ENCODE data around the gene POLA2.
"Not testable (repeated sequence)": the region's sequence is repeated elsewhere in the genome, so short reads cannot be mapped to it uniquely, and the experiment has no call there.

POLA2 gene

GRCh38 chr11:65261591-65262380 lies at the start of gene POLA2:
TSS of gene POLA2 (plus strand) at chr11:65261962. CDS start at chr11:65262293, 331 bp downstream.
- DNase-seq (ENCODE audit: low read depth in 1 of 2, low spot score in 1 of 2): peak; percentile 94 to 96

- no peak for DNase-seq (ENCODE audit: low read depth in 1 of 2, low spot score in 1 of 2)
Observed at GRCh38 chr11:65212226-65212801, 49.4 kb upstream of the POLA2 start.

GRCh38 chr11:65213322-65214211 lies 48.2 kb upstream of the POLA2 start:
- DNase-seq (ENCODE audit: low read depth in 1 of 2, low spot score in 1 of 2): no peak

GRCh38 chr11:65214212-65214845 lies 47.4 kb upstream of the POLA2 start:
- no peak for DNase-seq (ENCODE audit: low read depth in 1 of 2, low spot score in 1 of 2)

- DNase-seq (ENCODE audit: low read depth in 1 of 2, low spot score in 1 of 2): no peak
Observed at GRCh38 chr11:65215441-65216076, 46.2 kb upstream of the POLA2 start.

GRCh38 chr11:65216830-65217229 lies 44.9 kb upstream of the POLA2 start:
- DNase-seq (ENCODE audit: low read depth in 1 of 2, low spot score in 1 of 2): no peak

GRCh38 chr11:65217441-65218423 lies 44.0 kb upstream of the POLA2 start:
- DNase-seq (ENCODE audit: low read depth in 1 of 2, low spot score in 1 of 2): no peak

GRCh38 chr11:65218446-65218845 lies 43.3 kb upstream of the POLA2 start:
- no peak for DNase-seq (ENCODE audit: low read depth in 1 of 2, low spot score in 1 of 2)

GRCh38 chr11:65219930-65220213 lies 41.9 kb upstream of the POLA2 start:
- DNase-seq (ENCODE audit: low read depth in 1 of 2, low spot score in 1 of 2): no peak

- no peak for DNase-seq (ENCODE audit: low read depth in 1 of 2, low spot score in 1 of 2)
Observed at GRCh38 chr11:65221026-65221425, 40.7 kb upstream of the POLA2 start.

- no peak for DNase-seq (ENCODE audit: low read depth in 1 of 2, low spot score in 1 of 2)
Observed at GRCh38 chr11:65223011-65223410, 38.8 kb upstream of the POLA2 start.

GRCh38 chr11:65224930-65225278 lies 36.9 kb upstream of the POLA2 start:
- no peak for DNase-seq (ENCODE audit: low read depth in 1 of 2, low spot score in 1 of 2)

GRCh38 chr11:65225279-65226102 lies 36.3 kb upstream of the POLA2 start:
- DNase-seq (ENCODE audit: low read depth in 1 of 2, low spot score in 1 of 2): peak; percentile 25 to 49

- DNase-seq (ENCODE audit: low read depth in 1 of 2, low spot score in 1 of 2): no peak
Observed at GRCh38 chr11:65226103-65226442, 35.7 kb upstream of the POLA2 start.

- DNase-seq (ENCODE audit: low read depth in 1 of 2, low spot score in 1 of 2): no peak
Observed at GRCh38 chr11:65227879-65228278, 33.9 kb upstream of the POLA2 start.

GRCh38 chr11:65236194-65237059 lies 25.3 kb upstream of the POLA2 start:
- no peak for DNase-seq (ENCODE audit: low read depth in 1 of 2, low spot score in 1 of 2)

GRCh38 chr11:65238302-65238701 lies 23.5 kb upstream of the POLA2 start:
- not testable (repeated sequence) for DNase-seq (ENCODE audit: low read depth in 1 of 2, low spot score in 1 of 2)

GRCh38 chr11:65241134-65241533 lies 20.6 kb upstream of the POLA2 start:
- no peak for DNase-seq (ENCODE audit: low read depth in 1 of 2, low spot score in 1 of 2)
